ENCODE measurements around the gene TPRG1L. TPM values are rescaled to one million over a fixed set of nuclear protein-coding genes. Genes with fewer than 3 reads are reported as not detected.
"Not testable (repeated sequence)": the region's sequence is repeated elsewhere in the genome, so short reads cannot be mapped to it uniquely, and the experiment has no call there.

The TPRG1L gene
- 19.4 and 20.3 TPM in 2 replicates for total RNA-seq

- TF ChIP-seq CTCF (IDR thresholded peaks at IDR 0.05; ENCODE audit: insufficient read depth, low read depth, low read length) = no peak
- peak; percentile 95 for DNase-seq (ENCODE audit: low read depth)
- H3K4me3 ChIP-seq (ENCODE audit: low read depth, low read length) = peak within 1 kb of the TSS; percentile 75
Observed at GRCh38 chr1:3624200-3625136, at the start of gene TPRG1L. Gene TPRG1L (plus strand): TSS chr1:3625015. CDS start chr1:3625073, 58 bp downstream.

GRCh38 chr1:3575515-3575914 is 49.3 kb upstream of the TPRG1L start:
- not testable (repeated sequence) for H3K4me3 ChIP-seq (ENCODE audit: low read depth, low read length); DNase-seq (ENCODE audit: low read depth)

GRCh38 chr1:3575993-3576392 is 48.8 kb upstream of the TPRG1L start:
- H3K4me3 ChIP-seq (ENCODE audit: low read depth, low read length) = no peak overlapping the region
- DNase-seq (ENCODE audit: low read depth) = no peak
- no peak for TF ChIP-seq CTCF (IDR thresholded peaks at IDR 0.05; ENCODE audit: insufficient read depth, low read depth, low read length)

GRCh38 chr1:3577300-3577699 is 47.5 kb upstream of the TPRG1L start:
- DNase-seq (ENCODE audit: low read depth) = no peak
- H3K4me3 ChIP-seq (ENCODE audit: low read depth, low read length) = no peak overlapping the region
- TF ChIP-seq CTCF (IDR thresholded peaks at IDR 0.05; ENCODE audit: insufficient read depth, low read depth, low read length) = no peak

GRCh38 chr1:3577711-3578432 is 46.9 kb upstream of the TPRG1L start:
- H3K4me3 ChIP-seq (ENCODE audit: low read depth, low read length) = no peak overlapping the region
- TF ChIP-seq CTCF (IDR thresholded peaks at IDR 0.05; ENCODE audit: insufficient read depth, low read depth, low read length) = no peak
- DNase-seq (ENCODE audit: low read depth) = no peak

GRCh38 chr1:3578433-3578805 is 46.4 kb upstream of the TPRG1L start:
- no peak for DNase-seq (ENCODE audit: low read depth)
- no peak for TF ChIP-seq CTCF (IDR thresholded peaks at IDR 0.05; ENCODE audit: insufficient read depth, low read depth, low read length)
- no peak overlapping the region for H3K4me3 ChIP-seq (ENCODE audit: low read depth, low read length)

- no peak for DNase-seq (ENCODE audit: low read depth)
- TF ChIP-seq CTCF (IDR thresholded peaks at IDR 0.05; ENCODE audit: insufficient read depth, low read depth, low read length) = no peak
- no peak overlapping the region for H3K4me3 ChIP-seq (ENCODE audit: low read depth, low read length)
Observed at GRCh38 chr1:3578906-3579305, 45.9 kb upstream of the TPRG1L start.
